ENCODE data around the gene EPN1. TPM values are rescaled to one million over a fixed set of nuclear protein-coding genes. Genes with fewer than 3 reads are reported as not detected.
A peak's percentile ranks its signal among the peaks of the same experiment; 100 is the strongest.

EPN1 gene
- total and polyA plus RNA-seq, 11 donors = 125 to 377 (median 188) TPM

- H3K27me3 ChIP-seq = no peaks in the 10 kb centered on the region
- peak overlapping the region in 5 of 12 donors; percentile 78 to 98 (median 86) for H3K4me3 ChIP-seq
- no peak for DNase-seq
- TF ChIP-seq POLR2A (IDR thresholded peaks at IDR 0.05) (no peak), CTCF (IDR thresholded peaks at IDR 0.05) (no peak)
- H3K4me1 ChIP-seq = peaks cover 14 to 70% (median 49%) of the 10 kb centered on the region in 12 donors
- no peaks in the 10 kb centered on the region for H3K9me3 ChIP-seq
- intact Hi-C loops (cut with DNase I) = no loop called here
- peaks cover 0 to 15% (median 13%) of the 10 kb centered on the region in 9 donors for H3K36me3 ChIP-seq
- ATAC-seq = no peak
- WGBS, 4 donors = 89 to 91% (median 90%) methylated on average over 27 to 28 of the region's 28 CpGs
- no peak overlapping the region for H3K27ac ChIP-seq
Observed at GRCh38 chr19:55644842-55645511, 30.0 kb upstream of the EPN1 start.

GRCh38 chr19:55645512-55645881 lies 29.5 kb upstream of the EPN1 start:
- no peaks in the 10 kb centered on the region for H3K27me3 ChIP-seq
- peaks cover 0 to 17% (median 13%) of the 10 kb centered on the region in 9 donors for H3K36me3 ChIP-seq
- H3K27ac ChIP-seq = no peak overlapping the region
- TF ChIP-seq CTCF (IDR thresholded peaks at IDR 0.05) (no peak), POLR2A (IDR thresholded peaks at IDR 0.05) (no peak)
- DNase-seq = no peak
- intact Hi-C loops (cut with DNase I) = no loop called here
- H3K4me3 ChIP-seq = no peak overlapping the region
- WGBS, 4 donors = 67 to 73% (median 69%) methylated on average over 5 of the region's 5 CpGs
- no peaks in the 10 kb centered on the region for H3K9me3 ChIP-seq
- H3K4me1 ChIP-seq = peaks cover 10 to 65% (median 44%) of the 10 kb centered on the region in 12 donors
- ATAC-seq = no peak

GRCh38 chr19:55646889-55647731 lies 27.9 kb upstream of the EPN1 start:
- TF ChIP-seq POLR2A (IDR thresholded peaks at IDR 0.05) (no peak), CTCF (IDR thresholded peaks at IDR 0.05) (no peak)
- ATAC-seq (no peak), DNase-seq (no peak)
- intact Hi-C loops (cut with DNase I) = no loop called here
- H3K4me1 ChIP-seq = peaks cover 10 to 53% (median 39%) of the 10 kb centered on the region in 12 donors
- no peaks in the 10 kb centered on the region for H3K9me3 ChIP-seq
- peaks cover 0 to 19% (median 13%) of the 10 kb centered on the region in 9 donors for H3K36me3 ChIP-seq
- H3K27ac ChIP-seq = peak overlapping the region in 11 of 12 donors; percentile 77 to 93 (median 88)
- H3K4me3 ChIP-seq = peak overlapping the region in 11 of 12 donors; percentile 68 to 96 (median 86)
- WGBS, 4 donors = 41 to 43% (median 42%) methylated on average over 14 of the region's 14 CpGs
- no peaks in the 10 kb centered on the region for H3K27me3 ChIP-seq

Data from heart left ventricle (tissue), 16 donors.